Measurements from ENCODE around the gene SIGLEC1.

The SIGLEC1 gene

GRCh38 chr20:3721912-3722311, 9.5 kb upstream of the SIGLEC1 start:
- Histone ChIP-seq H3K9ac (ENCODE audit: low read length) (no peak overlapping the region), H3K36me3 (ENCODE audit: control insufficient read depth, insufficient read depth, low read length, severe bottlenecking) (no peaks in the 10 kb centered on the region), H3K4me3 (ENCODE audit: low read length) (no peak overlapping the region), H3K27me3 (replicated peaks; ENCODE audit: control insufficient read depth, insufficient read depth, low read length) (peaks cover 18% of the 10 kb centered on the region), H3K9me3 (ENCODE audit: control insufficient read depth, low read length) (no peaks in the 10 kb centered on the region), H3K4me1 (ENCODE audit: control insufficient read depth, insufficient read depth, low read length) (no peaks in the 10 kb centered on the region)
- no peak for DNase-seq (ENCODE audit: low read depth)

GRCh38 chr20:3720626-3721025, 8.2 kb upstream of the SIGLEC1 start:
- Histone ChIP-seq H3K9me3 (ENCODE audit: control insufficient read depth, low read length) (no peaks in the 10 kb centered on the region), H3K36me3 (ENCODE audit: control insufficient read depth, insufficient read depth, low read length, severe bottlenecking) (no peaks in the 10 kb centered on the region), H3K9ac (ENCODE audit: low read length) (no peak overlapping the region), H3K27me3 (replicated peaks; ENCODE audit: control insufficient read depth, insufficient read depth, low read length) (peaks cover 18% of the 10 kb centered on the region), H3K4me1 (ENCODE audit: control insufficient read depth, insufficient read depth, low read length) (no peaks in the 10 kb centered on the region), H3K4me3 (ENCODE audit: low read length) (no peak overlapping the region)
- no peak for DNase-seq (ENCODE audit: low read depth)

- Histone ChIP-seq H3K27me3 (replicated peaks; ENCODE audit: control insufficient read depth, insufficient read depth, low read length) (peaks cover 18% of the 10 kb centered on the region), H3K9me3 (ENCODE audit: control insufficient read depth, low read length) (no peaks in the 10 kb centered on the region), H3K9ac (ENCODE audit: low read length) (no peak overlapping the region), H3K36me3 (ENCODE audit: control insufficient read depth, insufficient read depth, low read length, severe bottlenecking) (no peaks in the 10 kb centered on the region), H3K4me3 (ENCODE audit: low read length) (no peak overlapping the region), H3K4me1 (ENCODE audit: control insufficient read depth, insufficient read depth, low read length) (no peaks in the 10 kb centered on the region)
- no peak for DNase-seq (ENCODE audit: low read depth)
Measured at GRCh38 chr20:3720068-3720467, 7.7 kb upstream of the SIGLEC1 start.

- H3K4me3 ChIP-seq (ENCODE audit: low read length), result no peak overlapping the region
- H3K9ac ChIP-seq (ENCODE audit: low read length), result no peak overlapping the region
- peaks cover 18% of the 10 kb centered on the region for H3K27me3 ChIP-seq (replicated peaks; ENCODE audit: control insufficient read depth, insufficient read depth, low read length)
- H3K36me3 ChIP-seq (ENCODE audit: control insufficient read depth, insufficient read depth, low read length, severe bottlenecking), result no peaks in the 10 kb centered on the region
- no peak for DNase-seq (ENCODE audit: low read depth)
- no peaks in the 10 kb centered on the region for H3K9me3 ChIP-seq (ENCODE audit: control insufficient read depth, low read length)
- H3K4me1 ChIP-seq (ENCODE audit: control insufficient read depth, insufficient read depth, low read length), result no peaks in the 10 kb centered on the region
Measured at GRCh38 chr20:3719046-3719445, 6.6 kb upstream of the SIGLEC1 start.

GRCh38 chr20:3716195-3716834, 3.9 kb upstream of the SIGLEC1 start:
- peaks cover 18% of the 10 kb centered on the region for H3K27me3 ChIP-seq (replicated peaks; ENCODE audit: control insufficient read depth, insufficient read depth, low read length)
- no peaks in the 10 kb centered on the region for H3K9me3 ChIP-seq (ENCODE audit: control insufficient read depth, low read length)
- no peak overlapping the region for H3K4me3 ChIP-seq (ENCODE audit: low read length)
- peak; percentile 73 for DNase-seq (ENCODE audit: low read depth)
- no peaks in the 10 kb centered on the region for H3K36me3 ChIP-seq (ENCODE audit: control insufficient read depth, insufficient read depth, low read length, severe bottlenecking)
- peaks cover 1% of the 10 kb centered on the region for H3K4me1 ChIP-seq (ENCODE audit: control insufficient read depth, insufficient read depth, low read length)
- no peak overlapping the region for H3K9ac ChIP-seq (ENCODE audit: low read length)

GRCh38 chr20:3714092-3714491, 1.7 kb upstream of the SIGLEC1 start:
- no peaks in the 10 kb centered on the region for H3K36me3 ChIP-seq (ENCODE audit: control insufficient read depth, insufficient read depth, low read length, severe bottlenecking)
- no peak overlapping the region for H3K4me3 ChIP-seq (ENCODE audit: low read length)
- no peaks in the 10 kb centered on the region for H3K9me3 ChIP-seq (ENCODE audit: control insufficient read depth, low read length)
- DNase-seq (ENCODE audit: low read depth), result no peak
- peaks cover 17% of the 10 kb centered on the region for H3K4me1 ChIP-seq (ENCODE audit: control insufficient read depth, insufficient read depth, low read length)
- H3K9ac ChIP-seq (ENCODE audit: low read length), result no peak overlapping the region
- H3K27me3 ChIP-seq (replicated peaks; ENCODE audit: control insufficient read depth, insufficient read depth, low read length), result peaks cover 5% of the 10 kb centered on the region

GRCh38 chr20:3711484-3711941, 887 bp downstream of the SIGLEC1 start:
- Histone ChIP-seq H3K4me3 (ENCODE audit: low read length) (no peak overlapping the region), H3K4me1 (ENCODE audit: control insufficient read depth, insufficient read depth, low read length) (peaks cover 23% of the 10 kb centered on the region), H3K27me3 (replicated peaks; ENCODE audit: control insufficient read depth, insufficient read depth, low read length) (no peaks in the 10 kb centered on the region), H3K9me3 (ENCODE audit: control insufficient read depth, low read length) (no peaks in the 10 kb centered on the region), H3K36me3 (ENCODE audit: control insufficient read depth, insufficient read depth, low read length, severe bottlenecking) (no peaks in the 10 kb centered on the region), H3K9ac (ENCODE audit: low read length) (peak overlapping the region; percentile 25)
- DNase-seq (ENCODE audit: low read depth), result no peak

GRCh38 chr20:3710703-3711483, 1.5 kb downstream of the SIGLEC1 start:
- Histone ChIP-seq H3K9me3 (ENCODE audit: control insufficient read depth, low read length) (no peaks in the 10 kb centered on the region), H3K9ac (ENCODE audit: low read length) (peak overlapping the region; percentile 25), H3K4me1 (ENCODE audit: control insufficient read depth, insufficient read depth, low read length) (peaks cover 23% of the 10 kb centered on the region), H3K27me3 (replicated peaks; ENCODE audit: control insufficient read depth, insufficient read depth, low read length) (no peaks in the 10 kb centered on the region), H3K4me3 (ENCODE audit: low read length) (no peak overlapping the region), H3K36me3 (ENCODE audit: control insufficient read depth, insufficient read depth, low read length, severe bottlenecking) (no peaks in the 10 kb centered on the region)
- DNase-seq (ENCODE audit: low read depth), result peak; percentile 84

GRCh38 chr20:3710011-3710466, 2.4 kb downstream of the SIGLEC1 start:
- Histone ChIP-seq H3K36me3 (ENCODE audit: control insufficient read depth, insufficient read depth, low read length, severe bottlenecking) (no peaks in the 10 kb centered on the region), H3K9me3 (ENCODE audit: control insufficient read depth, low read length) (no peaks in the 10 kb centered on the region), H3K4me1 (ENCODE audit: control insufficient read depth, insufficient read depth, low read length) (peaks cover 23% of the 10 kb centered on the region), H3K9ac (ENCODE audit: low read length) (no peak overlapping the region), H3K27me3 (replicated peaks; ENCODE audit: control insufficient read depth, insufficient read depth, low read length) (no peaks in the 10 kb centered on the region), H3K4me3 (ENCODE audit: low read length) (no peak overlapping the region)
- DNase-seq (ENCODE audit: low read depth), result no peak

- H3K9me3 ChIP-seq (ENCODE audit: control insufficient read depth, low read length), result no peaks in the 10 kb centered on the region
- no peak overlapping the region for H3K4me3 ChIP-seq (ENCODE audit: low read length)
- no peak overlapping the region for H3K9ac ChIP-seq (ENCODE audit: low read length)
- no peak for DNase-seq (ENCODE audit: low read depth)
- H3K4me1 ChIP-seq (ENCODE audit: control insufficient read depth, insufficient read depth, low read length), result peaks cover 23% of the 10 kb centered on the region
- H3K36me3 ChIP-seq (ENCODE audit: control insufficient read depth, insufficient read depth, low read length, severe bottlenecking), result no peaks in the 10 kb centered on the region
- H3K27me3 ChIP-seq (replicated peaks; ENCODE audit: control insufficient read depth, insufficient read depth, low read length), result peaks cover 12% of the 10 kb centered on the region
Measured at GRCh38 chr20:3707508-3707899, 4.9 kb downstream of the SIGLEC1 start.

GRCh38 chr20:3706774-3707507, 5.5 kb downstream of the SIGLEC1 start:
- Histone ChIP-seq H3K27me3 (replicated peaks; ENCODE audit: control insufficient read depth, insufficient read depth, low read length) (peaks cover 12% of the 10 kb centered on the region), H3K4me1 (ENCODE audit: control insufficient read depth, insufficient read depth, low read length) (peaks cover 23% of the 10 kb centered on the region), H3K9me3 (ENCODE audit: control insufficient read depth, low read length) (no peaks in the 10 kb centered on the region), H3K4me3 (ENCODE audit: low read length) (no peak overlapping the region), H3K36me3 (ENCODE audit: control insufficient read depth, insufficient read depth, low read length, severe bottlenecking) (no peaks in the 10 kb centered on the region), H3K9ac (ENCODE audit: low read length) (no peak overlapping the region)
- peak; percentile 55 for DNase-seq (ENCODE audit: low read depth)
